A549 (cell line): Measurements from ENCODE around the gene LZTFL1.

Experiments
- HDAC2 ChIP-seq: fragments of 200-600 bp; sonication (generic); IDR thresholded peaks from 2 replicates; pipeline ENCODE4 v1.6.1; 2016
- PHF8 ChIP-seq: fragments of 200-600 bp; sonication (generic); IDR thresholded peaks from 2 replicates; pipeline ENCODE4 v1.6.1; 2016; ENCODE audit warnings: low read depth, mild to moderate bottlenecking, antibody characterized with exemption, moderate library complexity, borderline replicate concordance
- POLR2AphosphoS2 ChIP-seq: conservative IDR thresholded peaks from 2 replicates; pipeline ENCODE4 v1.6.1; 2012; ENCODE audit warnings: low read length, improper control_type of control experiment, inconsistent platforms
- TF ChIP-seq, protein P1 (sequence below): fragments of >200 bp; sonication (Bioruptor Twin); formaldehyde crosslinking; IDR thresholded peaks from 3 replicates; pipeline ENCODE4 v1.5.1; 2016

DNA sequence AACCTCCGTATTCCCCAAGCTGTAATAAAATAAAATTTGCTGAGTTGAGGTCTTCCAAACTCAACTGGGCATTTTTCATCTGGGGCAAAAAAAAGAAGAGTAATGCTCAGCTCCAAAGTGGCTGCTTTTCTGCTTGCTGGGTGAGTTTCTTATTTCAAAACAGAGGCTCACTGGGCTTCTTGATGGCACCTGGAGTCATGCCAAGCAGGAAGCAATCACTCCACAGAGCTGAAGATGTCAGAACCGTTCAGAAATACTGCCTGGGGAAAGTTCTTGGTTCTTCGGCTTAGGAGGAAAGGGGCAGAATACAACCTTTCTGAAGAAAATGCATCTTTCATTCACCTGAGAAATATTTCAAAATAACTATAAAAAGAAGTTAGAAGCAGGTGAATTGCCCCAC lies 48.5 kb upstream of the LZTFL1 start:
- TF ChIP-seq PHF8 (no peak), POLR2AphosphoS2 (no peak), HDAC2 (no peak)
- TF ChIP-seq, protein P1, sequence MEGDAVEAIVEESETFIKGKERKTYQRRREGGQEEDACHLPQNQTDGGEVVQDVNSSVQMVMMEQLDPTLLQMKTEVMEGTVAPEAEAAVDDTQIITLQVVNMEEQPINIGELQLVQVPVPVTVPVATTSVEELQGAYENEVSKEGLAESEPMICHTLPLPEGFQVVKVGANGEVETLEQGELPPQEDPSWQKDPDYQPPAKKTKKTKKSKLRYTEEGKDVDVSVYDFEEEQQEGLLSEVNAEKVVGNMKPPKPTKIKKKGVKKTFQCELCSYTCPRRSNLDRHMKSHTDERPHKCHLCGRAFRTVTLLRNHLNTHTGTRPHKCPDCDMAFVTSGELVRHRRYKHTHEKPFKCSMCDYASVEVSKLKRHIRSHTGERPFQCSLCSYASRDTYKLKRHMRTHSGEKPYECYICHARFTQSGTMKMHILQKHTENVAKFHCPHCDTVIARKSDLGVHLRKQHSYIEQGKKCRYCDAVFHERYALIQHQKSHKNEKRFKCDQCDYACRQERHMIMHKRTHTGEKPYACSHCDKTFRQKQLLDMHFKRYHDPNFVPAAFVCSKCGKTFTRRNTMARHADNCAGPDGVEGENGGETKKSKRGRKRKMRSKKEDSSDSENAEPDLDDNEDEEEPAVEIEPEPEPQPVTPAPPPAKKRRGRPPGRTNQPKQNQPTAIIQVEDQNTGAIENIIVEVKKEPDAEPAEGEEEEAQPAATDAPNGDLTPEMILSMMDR, result no peak
